ENCODE measurements around the gene NAALADL2.

NAALADL2 gene

DNA sequence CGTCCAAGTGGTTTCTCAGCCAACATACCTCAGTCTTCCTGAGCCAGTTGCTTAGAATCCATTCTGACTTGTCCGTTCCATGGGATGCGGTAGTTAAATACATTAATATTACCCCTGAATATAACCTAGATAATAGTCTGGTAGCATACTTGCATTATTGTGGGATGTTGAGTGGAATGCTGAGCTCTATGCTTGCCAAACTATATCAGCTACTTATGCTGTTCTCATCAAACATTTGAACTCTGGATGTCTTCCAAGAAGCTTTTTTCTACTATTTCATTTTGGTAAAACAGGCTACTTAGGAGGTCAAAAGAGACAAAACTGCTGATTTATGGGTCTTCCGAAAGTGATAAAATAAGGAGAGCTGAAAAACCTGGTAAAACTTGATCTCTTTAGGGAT lies 429.5 kb downstream of the NAALADL2 start:
- 100% methylated on average over 1 of the region's 4 CpGs for WGBS (ENCODE audit: insufficient coverage)
- H3K9me3 ChIP-seq (ENCODE audit: control extremely low read depth in 1 of 5, control insufficient read depth in 4 of 5, insufficient read depth in 2 of 5, low read depth in 1 of 5, low read length in 4 of 5), result no peaks in the 10 kb centered on the region
- no peaks in the 10 kb centered on the region for H3K36me3 ChIP-seq (ENCODE audit: control insufficient read depth in 4 of 4, insufficient read depth in 4 of 4, low read length in 3 of 4)
- no peaks in the 10 kb centered on the region for H3K4me1 ChIP-seq (ENCODE audit: control extremely low read depth in 1 of 4, control insufficient read depth in 4 of 4, insufficient read depth in 4 of 4, low read length in 3 of 4)
- no peak overlapping the region for H3K4me3 ChIP-seq (ENCODE audit: control insufficient read depth in 1 of 7, extremely low read depth in 1 of 7, insufficient read depth in 4 of 7, low read depth in 2 of 7, low read length in 6 of 7)
- DNase-seq, result no peak
- H3K27ac ChIP-seq (ENCODE audit: insufficient read depth in 1 of 2, low read depth in 1 of 2, low read length in 2 of 2, poor library complexity in 1 of 2, severe bottlenecking in 2 of 2), result no peak overlapping the region
- ChIA-PET POLR2A (no interaction called here), CTCF (no interaction called here)
- no peaks in the 10 kb centered on the region for H3K27me3 ChIP-seq (replicated peaks in 2 of 5; ENCODE audit: control insufficient read depth in 4 of 5, insufficient read depth in 5 of 5, low read length in 4 of 5)

DNA sequence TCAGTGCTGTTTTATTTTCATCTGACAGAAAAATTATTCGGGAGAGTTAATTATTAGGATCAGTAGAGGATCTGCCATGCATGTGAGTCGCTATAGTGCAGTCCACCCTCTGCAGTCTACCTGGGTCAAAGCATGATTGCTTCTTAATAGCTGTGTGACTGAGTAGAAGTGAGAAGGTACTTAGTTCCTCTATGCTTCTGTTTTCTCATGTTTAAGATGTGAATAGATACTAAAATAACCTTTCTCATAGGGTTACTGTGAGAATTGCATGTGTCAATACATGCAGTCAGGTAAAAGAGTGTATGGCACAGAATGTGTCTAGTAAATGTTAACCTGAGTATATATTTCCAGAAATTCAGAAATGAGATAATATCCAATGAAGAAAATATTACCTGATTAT lies 435.7 kb downstream of the NAALADL2 start:
- no peak overlapping the region for H3K27ac ChIP-seq (ENCODE audit: insufficient read depth in 1 of 2, low read depth in 1 of 2, low read length in 2 of 2, poor library complexity in 1 of 2, severe bottlenecking in 2 of 2)
- no peaks in the 10 kb centered on the region for H3K36me3 ChIP-seq (ENCODE audit: control insufficient read depth in 4 of 4, insufficient read depth in 4 of 4, low read length in 3 of 4)
- no peaks in the 10 kb centered on the region for H3K27me3 ChIP-seq (replicated peaks in 2 of 5; ENCODE audit: control insufficient read depth in 4 of 5, insufficient read depth in 5 of 5, low read length in 4 of 5)
- ChIA-PET POLR2A (interaction anchor here (0.6 kb wide), 1 partner anchor 898 kb away, joined by 5 read pairs; no protein-coding TSS in a partner anchor), CTCF (no interaction called here)
- DNase-seq, result no peak
- WGBS (ENCODE audit: insufficient coverage), result 50% methylated on average over 1 of the region's 2 CpGs
- no peak overlapping the region for H3K4me3 ChIP-seq (ENCODE audit: control insufficient read depth in 1 of 7, extremely low read depth in 1 of 7, insufficient read depth in 4 of 7, low read depth in 2 of 7, low read length in 6 of 7)
- peaks cover 0 to 8% (median 0%) of the 10 kb centered on the region in 4 experiments for H3K4me1 ChIP-seq (ENCODE audit: control extremely low read depth in 1 of 4, control insufficient read depth in 4 of 4, insufficient read depth in 4 of 4, low read length in 3 of 4)
- no peaks in the 10 kb centered on the region for H3K9me3 ChIP-seq (ENCODE audit: control extremely low read depth in 1 of 5, control insufficient read depth in 4 of 5, insufficient read depth in 2 of 5, low read depth in 1 of 5, low read length in 4 of 5)

DNA sequence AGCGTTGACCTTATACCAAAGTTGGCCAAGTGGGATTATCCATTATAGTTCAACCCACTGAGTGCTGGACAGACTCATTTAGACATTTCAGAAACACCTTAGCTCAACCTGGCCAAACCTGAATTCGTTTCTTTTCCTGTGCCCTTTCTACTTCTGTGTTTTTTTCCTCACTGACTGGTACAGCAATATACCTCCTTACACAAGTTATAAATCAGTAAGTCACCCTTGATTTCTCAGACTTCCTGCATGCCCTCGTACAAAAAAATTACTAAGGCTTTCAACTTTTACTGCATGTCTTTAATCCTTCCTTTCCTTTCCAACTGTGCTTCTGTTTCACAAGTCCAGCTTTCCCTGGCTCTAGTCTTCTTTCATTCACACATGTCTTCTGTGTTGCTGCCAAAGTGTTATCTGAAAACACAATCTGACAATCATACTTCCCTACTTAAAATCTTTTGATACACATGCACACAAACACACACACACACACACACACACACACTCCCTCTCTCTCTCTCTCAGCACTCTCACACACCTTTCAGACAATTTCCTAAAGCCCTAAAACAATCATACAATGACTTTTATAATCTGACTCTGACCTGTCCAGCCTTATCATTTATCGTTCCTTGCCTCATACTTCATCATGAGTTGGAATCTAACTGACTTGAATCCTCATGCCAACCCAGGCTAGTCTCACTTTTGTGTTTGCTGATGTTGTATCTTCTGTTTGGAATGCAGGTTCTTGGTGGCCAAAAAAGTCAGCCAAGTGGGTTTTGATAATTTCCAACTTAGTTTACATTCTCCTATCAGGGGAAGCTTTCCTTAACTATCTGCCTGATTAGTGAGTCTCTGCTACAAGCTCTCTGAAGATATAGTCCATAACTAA lies 436.4 kb downstream of the NAALADL2 start:
- Histone ChIP-seq H3K27me3 (replicated peaks in 2 of 5; ENCODE audit: control insufficient read depth in 4 of 5, insufficient read depth in 5 of 5, low read length in 4 of 5) (no peaks in the 10 kb centered on the region), H3K9me3 (ENCODE audit: control extremely low read depth in 1 of 5, control insufficient read depth in 4 of 5, insufficient read depth in 2 of 5, low read depth in 1 of 5, low read length in 4 of 5) (no peaks in the 10 kb centered on the region), H3K4me1 (ENCODE audit: control extremely low read depth in 1 of 4, control insufficient read depth in 4 of 4, insufficient read depth in 4 of 4, low read length in 3 of 4) (peaks cover 0 to 8% (median 0%) of the 10 kb centered on the region in 4 experiments), H3K4me3 (ENCODE audit: control insufficient read depth in 1 of 7, extremely low read depth in 1 of 7, insufficient read depth in 4 of 7, low read depth in 2 of 7, low read length in 6 of 7) (no peak overlapping the region), H3K27ac (ENCODE audit: insufficient read depth in 1 of 2, low read depth in 1 of 2, low read length in 2 of 2, poor library complexity in 1 of 2, severe bottlenecking in 2 of 2) (no peak overlapping the region), H3K36me3 (ENCODE audit: control insufficient read depth in 4 of 4, insufficient read depth in 4 of 4, low read length in 3 of 4) (no peaks in the 10 kb centered on the region)
- DNase-seq, result peak in 1 of 3 donors; percentile 8
- WGBS (ENCODE audit: insufficient coverage), result 30% methylated on average over 3 of the region's 4 CpGs
- CTCF ChIA-PET, result no interaction called here
- POLR2A ChIA-PET, result no interaction called here

DNA sequence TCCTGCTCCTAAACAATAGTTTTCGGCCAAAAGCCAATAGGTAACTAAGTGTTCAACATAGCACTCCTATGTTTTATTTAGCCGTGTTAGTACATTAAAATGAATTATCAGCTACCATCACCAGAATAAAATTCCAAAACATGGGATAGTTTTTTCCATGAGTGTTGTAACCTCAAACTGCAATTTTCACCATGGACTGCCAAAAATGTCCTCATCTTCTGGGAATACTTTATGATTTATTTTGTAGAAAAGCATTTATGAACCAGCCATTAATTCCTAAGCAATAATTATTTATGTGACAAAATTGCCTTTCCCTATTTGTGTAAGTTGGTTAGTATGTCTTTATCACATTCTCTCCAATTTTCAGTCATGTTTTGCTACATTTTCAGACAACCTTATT lies 438.1 kb downstream of the NAALADL2 start:
- Histone ChIP-seq H3K36me3 (ENCODE audit: control insufficient read depth in 4 of 4, insufficient read depth in 4 of 4, low read length in 3 of 4) (no peaks in the 10 kb centered on the region), H3K9me3 (ENCODE audit: control extremely low read depth in 1 of 5, control insufficient read depth in 4 of 5, insufficient read depth in 2 of 5, low read depth in 1 of 5, low read length in 4 of 5) (peaks cover 0 to 3% (median 0%) of the 10 kb centered on the region in 5 experiments), H3K27me3 (replicated peaks in 2 of 5; ENCODE audit: control insufficient read depth in 4 of 5, insufficient read depth in 5 of 5, low read length in 4 of 5) (no peaks in the 10 kb centered on the region), H3K4me1 (ENCODE audit: control extremely low read depth in 1 of 4, control insufficient read depth in 4 of 4, insufficient read depth in 4 of 4, low read length in 3 of 4) (peaks cover 0 to 8% (median 0%) of the 10 kb centered on the region in 4 experiments), H3K27ac (ENCODE audit: insufficient read depth in 1 of 2, low read depth in 1 of 2, low read length in 2 of 2, poor library complexity in 1 of 2, severe bottlenecking in 2 of 2) (no peak overlapping the region), H3K4me3 (ENCODE audit: control insufficient read depth in 1 of 7, extremely low read depth in 1 of 7, insufficient read depth in 4 of 7, low read depth in 2 of 7, low read length in 6 of 7) (no peak overlapping the region)
- ChIA-PET CTCF (no interaction called here), POLR2A (no interaction called here)
- no peak for DNase-seq
- WGBS (ENCODE audit: insufficient coverage), result 100% methylated on average over 2 of the region's 2 CpGs

DNA sequence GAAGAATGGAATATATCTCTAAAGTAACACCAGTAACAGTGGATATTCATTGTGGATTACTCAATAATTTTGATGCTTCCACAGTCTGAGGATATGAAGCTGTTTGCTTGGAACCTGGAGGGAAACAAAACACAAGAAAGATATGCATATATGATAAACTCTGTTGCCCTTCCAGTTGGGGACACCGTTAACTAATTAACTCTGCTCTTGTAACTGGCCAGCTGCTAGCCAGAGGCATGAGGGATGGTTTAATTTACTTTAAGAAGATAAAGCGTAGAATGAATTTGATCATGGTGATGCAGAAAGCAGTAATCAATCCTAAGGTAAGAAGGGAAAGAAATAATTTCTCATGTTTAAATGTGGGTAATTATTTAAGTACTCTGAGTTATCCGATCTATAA lies 442.6 kb downstream of the NAALADL2 start:
- WGBS (ENCODE audit: insufficient coverage), result 88% methylated on average over 2 of the region's 3 CpGs
- POLR2A ChIA-PET, result no interaction called here
- CTCF ChIA-PET, result no interaction called here

DNA sequence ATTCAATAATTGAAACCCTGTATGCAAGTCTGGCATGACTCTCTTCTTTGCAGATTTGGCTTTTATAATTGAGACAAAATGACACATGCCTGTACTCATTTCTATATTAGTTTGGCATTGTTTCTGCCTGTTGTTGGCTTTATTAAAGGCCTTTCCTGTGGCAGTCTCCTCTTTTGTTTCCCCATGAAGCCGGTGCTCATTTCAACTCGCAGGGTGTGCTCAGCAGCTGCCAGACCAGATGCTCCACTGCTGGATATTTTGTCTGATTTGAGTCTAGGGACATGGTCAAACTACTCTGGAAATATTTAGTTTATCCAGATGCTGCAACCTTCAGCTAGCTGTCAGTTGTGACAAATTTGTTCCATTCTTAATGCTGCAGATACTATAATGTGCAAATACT lies 445.3 kb downstream of the NAALADL2 start:
- Histone ChIP-seq H3K27ac (ENCODE audit: insufficient read depth in 1 of 2, low read depth in 1 of 2, low read length in 2 of 2, poor library complexity in 1 of 2, severe bottlenecking in 2 of 2) (no peak overlapping the region), H3K9me3 (ENCODE audit: control extremely low read depth in 1 of 5, control insufficient read depth in 4 of 5, insufficient read depth in 2 of 5, low read depth in 1 of 5, low read length in 4 of 5) (peaks cover 0 to 3% (median 0%) of the 10 kb centered on the region in 5 experiments), H3K36me3 (ENCODE audit: control insufficient read depth in 4 of 4, insufficient read depth in 4 of 4, low read length in 3 of 4) (no peaks in the 10 kb centered on the region), H3K27me3 (replicated peaks in 2 of 5; ENCODE audit: control insufficient read depth in 4 of 5, insufficient read depth in 5 of 5, low read length in 4 of 5) (no peaks in the 10 kb centered on the region), H3K4me3 (ENCODE audit: control insufficient read depth in 1 of 7, extremely low read depth in 1 of 7, insufficient read depth in 4 of 7, low read depth in 2 of 7, low read length in 6 of 7) (no peak overlapping the region), H3K4me1 (ENCODE audit: control extremely low read depth in 1 of 4, control insufficient read depth in 4 of 4, insufficient read depth in 4 of 4, low read length in 3 of 4) (no peaks in the 10 kb centered on the region)
- DNase-seq, result no peak
- CTCF ChIA-PET, result interaction anchor here (1.1 kb wide), 1 partner anchor 13 kb away, joined by 3 read pairs; no protein-coding TSS in a partner anchor
- POLR2A ChIA-PET, result no interaction called here
- 100% methylated on average over 1 of the region's 2 CpGs for WGBS (ENCODE audit: insufficient coverage)

More for the DNA sequence above, 442.6 kb downstream of the NAALADL2 start:
- no peaks in the 10 kb centered on the region for H3K36me3 ChIP-seq (ENCODE audit: control insufficient read depth in 4 of 4, insufficient read depth in 4 of 4, low read length in 3 of 4)
- no peak for DNase-seq
- peaks cover 0 to 3% (median 0%) of the 10 kb centered on the region in 5 experiments for H3K9me3 ChIP-seq (ENCODE audit: control extremely low read depth in 1 of 5, control insufficient read depth in 4 of 5, insufficient read depth in 2 of 5, low read depth in 1 of 5, low read length in 4 of 5)
- no peak overlapping the region for H3K27ac ChIP-seq (ENCODE audit: insufficient read depth in 1 of 2, low read depth in 1 of 2, low read length in 2 of 2, poor library complexity in 1 of 2, severe bottlenecking in 2 of 2)
- H3K27me3 ChIP-seq (replicated peaks in 2 of 5; ENCODE audit: control insufficient read depth in 4 of 5, insufficient read depth in 5 of 5, low read length in 4 of 5), result no peaks in the 10 kb centered on the region
- no peaks in the 10 kb centered on the region for H3K4me1 ChIP-seq (ENCODE audit: control extremely low read depth in 1 of 4, control insufficient read depth in 4 of 4, insufficient read depth in 4 of 4, low read length in 3 of 4)
- no peak overlapping the region for H3K4me3 ChIP-seq (ENCODE audit: control insufficient read depth in 1 of 7, extremely low read depth in 1 of 7, insufficient read depth in 4 of 7, low read depth in 2 of 7, low read length in 6 of 7)

DNA sequence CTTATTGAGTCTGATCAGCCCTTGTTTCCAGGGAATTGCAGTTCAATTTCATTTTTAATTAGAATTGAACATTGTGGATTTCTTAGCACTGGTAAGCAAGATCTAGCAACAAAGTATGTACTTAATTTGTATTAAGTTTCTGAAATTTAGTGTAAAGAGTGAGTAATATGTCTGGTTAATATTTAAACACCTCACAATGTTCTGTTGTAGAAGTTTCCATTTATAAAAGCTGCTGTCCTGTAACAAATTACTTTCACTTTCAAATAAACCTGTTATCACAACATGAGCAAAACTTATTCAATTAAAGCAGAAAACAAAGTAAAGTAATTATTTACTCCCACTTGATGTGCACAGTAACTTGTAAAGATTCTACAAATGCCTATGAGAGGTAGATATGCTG lies 448.5 kb downstream of the NAALADL2 start:
- Histone ChIP-seq H3K4me1 (ENCODE audit: control extremely low read depth in 1 of 4, control insufficient read depth in 4 of 4, insufficient read depth in 4 of 4, low read length in 3 of 4) (no peaks in the 10 kb centered on the region), H3K4me3 (ENCODE audit: control insufficient read depth in 1 of 7, extremely low read depth in 1 of 7, insufficient read depth in 4 of 7, low read depth in 2 of 7, low read length in 6 of 7) (peak overlapping the region in 1 of 7 experiments; percentile 42), H3K27me3 (replicated peaks in 2 of 5; ENCODE audit: control insufficient read depth in 4 of 5, insufficient read depth in 5 of 5, low read length in 4 of 5) (no peaks in the 10 kb centered on the region), H3K27ac (ENCODE audit: insufficient read depth in 1 of 2, low read depth in 1 of 2, low read length in 2 of 2, poor library complexity in 1 of 2, severe bottlenecking in 2 of 2) (peak overlapping the region in 1 of 2 experiments; percentile 40), H3K36me3 (ENCODE audit: control insufficient read depth in 4 of 4, insufficient read depth in 4 of 4, low read length in 3 of 4) (no peaks in the 10 kb centered on the region), H3K9me3 (ENCODE audit: control extremely low read depth in 1 of 5, control insufficient read depth in 4 of 5, insufficient read depth in 2 of 5, low read depth in 1 of 5, low read length in 4 of 5) (no peaks in the 10 kb centered on the region)
- ChIA-PET CTCF (no interaction called here), POLR2A (no interaction called here)
- peak in 1 of 3 donors; percentile 11 for DNase-seq

Measured in common myeloid progenitor, CD34-positive (primary cell).